Stimulated activated CD8-positive, alpha-beta memory T cell treated with anti-CD3 and anti-CD28 coated beads, Interleukin-7, amount 100 ng/mL, for 1 hour (primary cell): Measurements from ENCODE around the gene VAV2.
"Not testable (repeated sequence)": the region's sequence is repeated elsewhere in the genome, so short reads cannot be mapped to it uniquely, and the experiment has no call there.

ENCODE experiments used
- DNase-seq, 2 donors: peaks; one replicate each; pipeline ENCODE4 v3.0.0-alpha.2; 2020; ENCODE audit warnings: low read depth in 2 of 2

VAV2 gene

DNA sequence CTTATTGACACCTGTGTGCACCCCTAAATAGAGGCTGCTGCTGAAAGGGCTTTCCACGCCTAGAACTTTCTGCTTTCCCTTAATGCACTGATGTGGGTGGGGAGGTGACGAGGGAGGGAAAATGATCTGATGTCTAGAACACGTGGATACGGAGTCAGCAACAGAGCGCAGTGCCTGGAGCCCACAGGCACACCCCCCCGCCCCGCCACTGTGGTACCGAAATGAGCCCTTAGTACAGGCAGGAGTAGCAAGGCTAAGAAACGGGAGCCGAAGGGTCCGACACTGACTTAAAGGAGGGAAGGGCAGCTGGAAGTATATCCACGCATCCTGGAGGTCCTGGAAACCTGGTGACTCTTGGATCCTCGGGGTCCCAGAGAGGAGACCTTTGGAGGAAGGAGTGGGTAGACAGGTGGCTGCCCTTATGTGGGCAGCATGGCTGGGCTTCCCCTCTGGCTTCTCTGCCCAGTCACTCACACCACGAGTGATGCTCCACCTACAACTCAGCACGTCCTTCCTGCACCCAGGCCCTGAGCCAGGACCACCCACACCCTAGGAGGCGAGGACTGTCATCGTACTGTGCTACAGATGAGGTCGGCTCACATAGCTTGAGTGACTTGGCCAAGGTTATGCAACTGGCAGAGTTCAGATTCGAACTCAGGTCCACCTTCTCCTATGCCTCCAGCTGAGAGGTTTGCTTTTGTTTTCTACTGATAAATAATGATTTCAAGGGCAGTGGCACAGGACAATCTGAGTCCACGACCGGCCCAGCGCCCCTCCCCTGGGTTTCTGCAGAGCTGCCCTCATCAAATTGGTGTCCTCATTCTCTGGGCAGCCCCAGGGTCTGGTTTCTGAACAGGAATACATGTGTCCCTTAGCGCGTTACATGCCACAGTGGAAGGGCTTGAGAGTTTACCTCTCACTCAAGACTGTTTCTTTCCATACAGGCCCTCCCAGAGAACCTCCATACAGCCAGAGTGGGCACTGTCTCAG is 4.7 kb upstream of the VAV2 start:
- no peak for DNase-seq

DNA sequence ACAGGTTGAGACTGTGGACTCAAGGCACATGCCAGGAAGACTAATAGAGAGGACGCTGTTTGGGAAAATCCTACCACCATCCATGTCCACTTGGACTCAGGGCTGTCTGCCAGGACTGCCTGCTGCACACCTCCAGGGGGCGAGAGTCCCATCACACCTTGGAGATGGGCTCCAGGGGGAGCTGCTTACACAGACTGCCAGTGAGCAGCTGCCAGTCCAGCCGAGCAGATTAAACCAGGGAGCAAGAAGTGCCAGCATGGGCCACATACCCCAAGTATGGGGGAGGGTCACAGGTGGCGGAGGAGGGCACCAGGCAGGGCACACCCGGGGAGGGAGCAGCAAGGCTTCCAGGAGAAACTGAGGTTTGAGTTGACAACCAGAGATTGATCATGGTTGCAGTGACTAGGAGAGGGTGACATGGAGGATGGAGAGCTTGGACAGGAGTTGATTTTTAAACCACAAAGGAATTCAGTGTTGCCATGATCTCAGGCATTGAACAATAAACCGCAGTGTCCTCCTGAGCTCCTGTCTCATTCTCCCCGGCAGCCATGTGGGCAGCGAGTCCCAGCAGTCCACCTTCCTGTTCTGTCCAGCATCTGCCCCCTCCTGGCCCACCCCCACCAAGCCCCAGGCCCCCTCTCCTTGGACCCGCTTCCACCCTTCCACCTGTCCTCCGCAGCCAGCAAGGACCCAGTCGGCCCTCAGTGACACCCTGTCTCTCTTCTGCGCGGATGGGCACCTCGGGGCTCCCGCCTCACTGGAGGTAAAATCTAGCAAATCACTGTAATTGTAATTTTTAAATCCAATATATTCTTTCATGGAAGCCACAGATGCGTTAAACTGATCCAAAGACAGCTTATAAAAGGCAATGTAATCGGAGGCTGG is 3.1 kb upstream of the VAV2 start:
- no peak for DNase-seq

GRCh38 chr9:133994353-133995011 is 2.4 kb upstream of the VAV2 start:
- peak; percentile 50 to 66 for DNase-seq

GRCh38 chr9:133993635-133994253 is 1.6 kb upstream of the VAV2 start:
- no peak for DNase-seq

- DNase-seq = peak; percentile 49 to 55
These were observed 883 bp upstream of the VAV2 start for GRCh38 chr9:133992780-133993634.

DNA sequence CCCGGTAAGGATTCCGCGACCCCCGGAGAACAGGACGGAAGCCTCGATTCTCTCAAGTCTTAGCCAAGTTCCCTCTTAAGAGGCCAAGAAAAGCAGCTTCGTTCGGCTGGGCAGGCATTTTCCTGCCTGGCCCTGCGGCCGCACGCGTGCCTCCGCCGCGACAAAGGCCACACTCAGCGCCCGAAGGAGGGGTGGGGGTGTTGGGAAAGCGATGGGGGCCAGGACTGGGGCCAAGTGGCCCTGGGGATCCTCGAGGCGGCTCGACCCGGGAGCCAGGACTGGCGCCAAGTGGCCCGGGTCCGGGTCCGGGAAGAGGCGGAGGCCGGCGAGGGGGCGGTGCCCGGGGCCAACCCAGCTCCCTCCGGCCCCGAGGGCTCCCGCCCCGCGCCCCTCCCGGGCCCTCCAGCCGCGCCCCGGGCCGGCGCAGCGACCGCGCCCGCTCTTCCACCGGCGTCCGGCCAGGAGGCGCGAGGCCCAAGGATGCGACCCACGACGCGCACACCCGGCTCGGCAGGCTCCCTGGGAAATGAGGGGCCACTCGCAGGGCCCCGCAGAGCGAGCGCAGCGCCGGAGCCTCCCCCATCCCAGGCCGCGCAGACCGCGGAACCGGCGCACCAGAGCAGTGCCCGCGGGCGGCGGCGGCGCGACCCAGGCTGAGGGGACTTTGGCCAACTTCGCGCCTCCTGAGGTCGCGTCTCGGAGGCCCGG is 756 bp downstream of the VAV2 start:
- no peak for DNase-seq

GRCh38 chr9:133990366-133991213 is 1.5 kb downstream of the VAV2 start:
- no peak for DNase-seq

DNA sequence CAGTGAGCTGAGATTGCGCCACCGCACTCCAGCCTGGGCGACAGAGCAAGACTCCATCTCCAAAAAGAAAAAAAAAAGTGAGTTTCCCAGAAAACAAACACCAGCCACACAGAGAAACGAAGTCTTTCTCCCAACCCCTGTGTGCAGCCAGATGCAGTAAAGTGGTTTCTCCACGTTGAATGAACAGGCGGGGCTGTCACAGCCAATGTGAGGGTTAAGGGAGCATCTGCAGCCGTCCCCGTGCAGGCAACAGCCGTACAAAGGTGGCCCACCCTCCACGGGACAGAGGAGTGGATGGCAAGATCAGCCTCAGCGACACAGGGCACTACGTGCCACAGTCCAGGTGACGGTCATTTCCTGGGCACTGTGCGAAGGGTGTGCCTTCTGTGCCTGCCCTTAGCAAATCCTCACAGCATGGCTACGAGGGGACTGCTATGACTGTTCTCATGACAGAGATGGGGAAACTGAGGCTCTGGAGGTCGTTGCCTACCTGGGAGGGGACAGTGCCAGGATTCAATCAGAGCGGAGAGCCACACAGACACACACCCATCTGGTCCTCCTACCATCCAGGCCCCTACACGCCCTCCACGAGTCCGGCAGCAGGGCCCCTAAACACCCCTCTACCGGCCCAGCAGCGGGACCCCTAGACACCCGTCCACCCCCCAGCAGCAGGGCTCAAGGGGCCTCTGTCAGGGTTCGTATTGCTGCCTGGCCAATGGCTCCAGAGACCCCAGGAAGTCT is 2.3 kb downstream of the VAV2 start:
- no peak for DNase-seq

DNA sequence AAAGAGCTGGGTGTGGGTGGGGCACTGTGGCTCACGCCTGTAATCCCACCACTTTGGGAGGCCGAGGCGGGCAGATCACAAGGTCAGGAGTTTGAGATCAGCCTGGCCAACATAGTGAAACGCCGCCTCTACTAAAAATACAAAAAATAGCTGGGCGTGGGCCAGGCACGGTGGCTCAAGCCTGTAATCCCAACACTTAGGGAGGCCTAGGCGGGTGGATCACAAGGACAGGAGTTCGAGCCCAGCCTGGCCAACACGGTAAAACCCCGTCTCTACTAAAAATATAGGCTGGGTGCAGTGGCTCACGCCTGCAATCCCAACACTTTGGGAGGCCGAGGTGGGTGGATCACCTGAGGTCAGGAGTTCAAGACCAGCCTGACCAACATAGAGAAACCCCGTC is 3.4 kb downstream of the VAV2 start:
- DNase-seq = not testable (repeated sequence)

- DNase-seq = no peak
These were observed 4.0 kb downstream of the VAV2 start for GRCh38 chr9:133987946-133988665.

- DNase-seq = no peak
These were observed 4.7 kb downstream of the VAV2 start for GRCh38 chr9:133987446-133987788.

GRCh38 chr9:133986774-133987445 is 5.2 kb downstream of the VAV2 start:
- DNase-seq = no peak

DNA sequence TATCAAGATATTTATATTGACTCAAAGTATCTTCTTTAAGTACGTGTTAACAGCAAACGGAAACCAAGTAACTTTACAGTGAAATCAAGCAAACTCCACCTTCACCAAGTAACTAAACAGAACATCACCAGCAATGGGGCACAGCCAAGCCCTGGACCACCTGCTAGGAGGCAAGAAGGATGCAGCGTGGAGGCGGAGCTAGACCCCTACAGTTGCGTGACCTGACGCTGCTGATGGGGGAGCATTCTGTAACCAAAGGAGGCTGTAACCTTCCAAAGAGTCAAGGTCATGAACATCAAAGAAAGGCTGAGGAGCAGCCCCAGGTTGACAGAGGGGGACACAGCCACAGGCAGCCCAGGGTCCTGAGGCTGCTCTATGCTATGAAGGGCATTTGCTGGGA is 6.1 kb downstream of the VAV2 start:
- DNase-seq = no peak

- no peak for DNase-seq
These were observed 9.0 kb downstream of the VAV2 start for GRCh38 chr9:133982971-133983720.

- DNase-seq = no peak
These were observed 10.0 kb downstream of the VAV2 start for GRCh38 chr9:133981958-133982681.

DNA sequence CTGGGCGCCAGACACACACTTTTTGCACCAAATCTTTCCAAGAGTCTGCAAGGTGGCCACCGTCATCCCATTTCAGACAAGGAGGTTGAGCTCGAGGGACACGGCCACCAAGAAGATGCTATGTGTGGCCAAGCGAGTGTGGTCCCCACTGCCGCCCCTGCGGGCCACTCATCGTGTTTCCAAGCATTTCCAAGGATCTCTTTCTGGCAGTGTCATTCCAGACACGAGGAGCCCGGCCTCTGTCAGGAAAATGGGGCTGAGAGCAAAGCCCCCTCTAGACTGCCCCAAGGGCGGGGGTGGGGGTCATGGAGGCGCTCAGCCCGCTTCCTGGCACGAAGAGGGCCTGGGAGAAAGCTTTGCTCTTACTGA is 10.6 kb downstream of the VAV2 start:
- no peak for DNase-seq
